Measurements from ENCODE around the gene PTPRE.

PTPRE gene

GRCh38 chr10:127889605-127890195 lies 17.2 kb upstream of the PTPRE start:
- FAIRE-seq (no peak), DNase-seq (ENCODE audit: insufficient read length, low spot score) (no peak)
- no peak for TF ChIP-seq CTCF (IDR thresholded peaks at IDR 0.05; ENCODE audit: insufficient read depth, missing control alignments)

- FAIRE-seq (no peak), DNase-seq (ENCODE audit: insufficient read length, low spot score) (no peak)
- no peak for TF ChIP-seq CTCF (IDR thresholded peaks at IDR 0.05; ENCODE audit: insufficient read depth, missing control alignments)
Observed at GRCh38 chr10:127890216-127890615, 16.7 kb upstream of the PTPRE start.

GRCh38 chr10:127890832-127891334 lies 16.0 kb upstream of the PTPRE start:
- no peak for DNase-seq (ENCODE audit: insufficient read length, low spot score)
- TF ChIP-seq CTCF (IDR thresholded peaks at IDR 0.05; ENCODE audit: insufficient read depth, missing control alignments), result no peak
- no peak for FAIRE-seq

GRCh38 chr10:127892743-127893142 lies 14.2 kb upstream of the PTPRE start, which contains the start of gene CLRN3:
TSS of gene CLRN3 (minus strand) at chr10:127892941. CDS start at chr10:127892784, 157 bp downstream.
- FAIRE-seq (no peak), DNase-seq (ENCODE audit: insufficient read length, low spot score) (no peak)
- no peak for TF ChIP-seq CTCF (IDR thresholded peaks at IDR 0.05; ENCODE audit: insufficient read depth, missing control alignments)

- DNase-seq (ENCODE audit: insufficient read length, low spot score) (no peak), FAIRE-seq (no peak)
- TF ChIP-seq CTCF (IDR thresholded peaks at IDR 0.05; ENCODE audit: insufficient read depth, missing control alignments), result no peak
Observed at GRCh38 chr10:127894146-127894545, 12.8 kb upstream of the PTPRE start.

- no peak for TF ChIP-seq CTCF (IDR thresholded peaks at IDR 0.05; ENCODE audit: insufficient read depth, missing control alignments)
- FAIRE-seq (no peak), DNase-seq (ENCODE audit: insufficient read length, low spot score) (no peak)
Observed at GRCh38 chr10:127896590-127896989, 10.3 kb upstream of the PTPRE start.

GRCh38 chr10:127897177-127897576 lies 9.7 kb upstream of the PTPRE start:
- FAIRE-seq (no peak), DNase-seq (ENCODE audit: insufficient read length, low spot score) (no peak)
- no peak for TF ChIP-seq CTCF (IDR thresholded peaks at IDR 0.05; ENCODE audit: insufficient read depth, missing control alignments)
